ENCODE measurements around the gene AMIGO3. TPM values are rescaled to one million over a fixed set of nuclear protein-coding genes. Genes with fewer than 3 reads are reported as not detected.

AMIGO3 gene
- total and polyA plus RNA-seq, 2 of the 8 experiments (the other 6 are each of a cell fraction or from before 2014, with no cell fraction given), result 1.6 to 8.8 TPM

GRCh38 chr3:49716691-49717210 lies 2.7 kb downstream of the AMIGO3 start:
- TF ChIP-seq RFX5 (IDR thresholded peaks at IDR 0.05; ENCODE audit: borderline replicate concordance, low read depth, low read length) (no peak), POLR2AphosphoS5 (IDR thresholded peaks at IDR 0.05; ENCODE audit: low read depth, low read length) (0 out of 2 replicates have a peak, but pooled peaks have one; percentile 19)
- DNase-seq (ENCODE audit: low read depth in 1 of 2, low spot score in 2 of 2), result no peak

More at GRCh38 chr3:49716691-49717210, 2.7 kb downstream of the AMIGO3 start:
- peaks cover 5 to 20% of the 10 kb centered on the region in 2 experiments for H4K20me1 ChIP-seq (replicated peaks in 1 of 2; ENCODE audit: control insufficient read depth in 1 of 2, insufficient read depth in 2 of 2, low read length in 2 of 2)
- no peak overlapping the region for H2BK12ac ChIP-seq (ENCODE audit: low read depth, low read length)
- H2BK20ac ChIP-seq (ENCODE audit: low read length), result no peak overlapping the region
- H3K4me3 ChIP-seq (ENCODE audit: extremely low read depth in 1 of 4, insufficient read depth in 2 of 4, low read depth in 3 of 4, low read length in 4 of 4), result no peak overlapping the region
- no peak for FAIRE-seq
- no peaks in the 10 kb centered on the region for H3K27me3 ChIP-seq (replicated peaks in 1 of 4; ENCODE audit: control insufficient read depth in 3 of 4, extremely low read depth in 1 of 4, insufficient read depth in 3 of 4, low read length in 3 of 4)
- H3K56ac ChIP-seq (replicated peaks; ENCODE audit: insufficient read length, low read depth, low read length), result no peak overlapping the region
- H2BK5ac ChIP-seq (ENCODE audit: low read depth, low read length), result no peak overlapping the region
- peaks cover 0 to 12% (median 9%) of the 10 kb centered on the region in 4 experiments; a peak in 5 of 7 replicates for H3K4me1 ChIP-seq (replicated peaks in 1 of 4; ENCODE audit: control insufficient read depth in 3 of 4, insufficient read depth in 4 of 4, low read length in 3 of 4)
- H3K14ac ChIP-seq (ENCODE audit: insufficient read length), result no peak overlapping the region
- no peaks in the 10 kb centered on the region for H3K79me1 ChIP-seq (ENCODE audit: low read depth, low read length)
- no peak overlapping the region for H2BK15ac ChIP-seq (ENCODE audit: low read length)
- H3K9ac ChIP-seq (replicated peaks in 1 of 4; ENCODE audit: extremely low read depth in 1 of 4, low read depth in 3 of 4, low read length in 3 of 4), result no peak overlapping the region
- H3K4me2 ChIP-seq (ENCODE audit: insufficient read depth in 1 of 2, low read depth in 2 of 2, low read length in 2 of 2), result no peak overlapping the region
- no peak overlapping the region for H3K18ac ChIP-seq (ENCODE audit: extremely low read depth, low read length)
- no peak overlapping the region for H3K27ac ChIP-seq (ENCODE audit: low read depth, low read length)
- H3K23ac ChIP-seq (ENCODE audit: insufficient read length), result no peak overlapping the region
- H4K91ac ChIP-seq (replicated peaks; ENCODE audit: insufficient read length, low read length), result no peak overlapping the region
- no peaks in the 10 kb centered on the region for H3K79me2 ChIP-seq (ENCODE audit: control insufficient read depth in 1 of 2, insufficient read depth in 2 of 2, low read length in 2 of 2)
- 94% methylated on average over 12 of the region's 16 CpGs; no CpG with 5 or more reads in 1 of the 2 experiments for WGBS, 2 experiments (ENCODE audit: extremely low coverage in 1 of 2, insufficient coverage in 1 of 2, insufficient read length in 1 of 2, insufficient replicate concordance in 2 of 2, low coverage in 1 of 2, low lambda C conversion rate in 2 of 2, missing lambda C conversion rate in 1 of 2)
- H2AK5ac ChIP-seq (ENCODE audit: low read depth, low read length), result no peak overlapping the region
- no peak overlapping the region for H3K4ac ChIP-seq (replicated peaks; ENCODE audit: insufficient read length, low read depth, low read length)
- H2AFZ ChIP-seq (ENCODE audit: low read length), result no peak overlapping the region
- POLR2A ChIA-PET (ENCODE audit: partially characterized antibody), result interaction anchor here (0.6 to 7.3 kb wide), 5 partner anchors 8 to 1007 kb away, joined by 3 to 57 read pairs (median 4); no protein-coding TSS in a partner anchor
- CTCF ChIA-PET (ENCODE audit: partially characterized antibody), result interaction anchor here (1.1 to 7.8 kb wide), 3 partner anchors 9 to 82 kb away, joined by 3 to 127 read pairs (median 11); no protein-coding TSS in a partner anchor
- no peak overlapping the region for H4K5ac ChIP-seq (ENCODE audit: insufficient read length, low read depth, low read length)
- peak overlapping the region; percentile 15; the same call in 1 of the 2 replicates for H4K8ac ChIP-seq (ENCODE audit: extremely low read depth, insufficient read depth, low read length)
- H2BK120ac ChIP-seq (replicated peaks; ENCODE audit: low read depth, low read length), result no peak overlapping the region
- peaks cover 9% of the 10 kb centered on the region; the same call in 1 of the 2 replicates for H3K23me2 ChIP-seq (ENCODE audit: low read depth, low read length)
- H3K9me3 ChIP-seq (ENCODE audit: insufficient read depth in 2 of 2, low read depth in 1 of 2, low read length in 1 of 2), result no peaks in the 10 kb centered on the region
- H3K36me3 ChIP-seq (ENCODE audit: control insufficient read depth in 2 of 4, insufficient read depth in 4 of 4, low read length in 3 of 4), result peaks cover 4 to 8% (median 7%) of the 10 kb centered on the region in 4 experiments; a peak in 4 of 8 replicates
